ENCODE measurements around the gene P2RY13.

P2RY13 gene

GRCh38 chr3:151329363-151329762, at the start of gene P2RY13:
Gene P2RY13 (minus strand): TSS chr3:151329549. CDS start chr3:151329528, 21 bp downstream.
- H3K4me2 ChIP-seq, result no peak within 1 kb of the TSS
- no peak within 1 kb of the TSS for H2AFZ ChIP-seq (ENCODE audit: low read depth)

GRCh38 chr3:151377768-151378385, 48.5 kb upstream of the P2RY13 start:
- no peak overlapping the region for H3K9ac ChIP-seq
- no peaks in the 10 kb centered on the region for H3K79me2 ChIP-seq (ENCODE audit: insufficient read depth, low read depth)

More at GRCh38 chr3:151329363-151329762, at the start of gene P2RY13:
- Histone ChIP-seq H3K27me3 (ENCODE audit: insufficient read depth, low read depth) (no peaks in the 10 kb centered on the region), H3K36me3 (ENCODE audit: insufficient read depth) (no peaks in the 10 kb centered on the region), H3K27ac (no peak within 1 kb of the TSS), H3K79me2 (ENCODE audit: insufficient read depth, low read depth) (no peaks in the 10 kb centered on the region), H4K20me1 (ENCODE audit: insufficient read depth) (no peaks in the 10 kb centered on the region), H3K4me1 (ENCODE audit: low read depth, poor library complexity, severe bottlenecking) (no peaks in the 10 kb centered on the region), H3K9ac (no peak within 1 kb of the TSS), H3K4me3 (IDR thresholded peaks at IDR 0.05; ENCODE audit: insufficient read depth, low read depth, low read length) (no peak within 1 kb of the TSS)
- TF ChIP-seq CTCF (conservative IDR thresholded peaks at IDR 0.05; ENCODE audit: low read depth, low read length), result no peak

GRCh38 chr3:151372063-151372820, 42.9 kb upstream of the P2RY13 start:
- Histone ChIP-seq H3K9ac (no peak overlapping the region), H3K4me1 (ENCODE audit: low read depth, poor library complexity, severe bottlenecking) (no peaks in the 10 kb centered on the region), H3K27ac (no peak overlapping the region), H3K36me3 (ENCODE audit: insufficient read depth) (no peaks in the 10 kb centered on the region), H3K79me2 (ENCODE audit: insufficient read depth, low read depth) (no peaks in the 10 kb centered on the region), H3K27me3 (ENCODE audit: insufficient read depth, low read depth) (no peaks in the 10 kb centered on the region), H2AFZ (ENCODE audit: low read depth) (no peak overlapping the region), H4K20me1 (ENCODE audit: insufficient read depth) (no peaks in the 10 kb centered on the region), H3K4me3 (IDR thresholded peaks at IDR 0.05; ENCODE audit: insufficient read depth, low read depth, low read length) (no peak overlapping the region), H3K4me2 (no peak overlapping the region)
- no peak for TF ChIP-seq CTCF (conservative IDR thresholded peaks at IDR 0.05; ENCODE audit: low read depth, low read length)

More at GRCh38 chr3:151377768-151378385, 48.5 kb upstream of the P2RY13 start:
- TF ChIP-seq CTCF (conservative IDR thresholded peaks at IDR 0.05; ENCODE audit: low read depth, low read length), result no peak
- Histone ChIP-seq H3K4me3 (IDR thresholded peaks at IDR 0.05; ENCODE audit: insufficient read depth, low read depth, low read length) (no peak overlapping the region), H3K4me2 (no peak overlapping the region), H3K27me3 (ENCODE audit: insufficient read depth, low read depth) (no peaks in the 10 kb centered on the region), H4K20me1 (ENCODE audit: insufficient read depth) (no peaks in the 10 kb centered on the region), H3K36me3 (ENCODE audit: insufficient read depth) (no peaks in the 10 kb centered on the region), H3K4me1 (ENCODE audit: low read depth, poor library complexity, severe bottlenecking) (no peaks in the 10 kb centered on the region), H2AFZ (ENCODE audit: low read depth) (no peak overlapping the region), H3K27ac (no peak overlapping the region)

- Histone ChIP-seq H3K79me2 (ENCODE audit: insufficient read depth, low read depth) (no peaks in the 10 kb centered on the region), H2AFZ (ENCODE audit: low read depth) (no peak overlapping the region), H3K4me1 (ENCODE audit: low read depth, poor library complexity, severe bottlenecking) (no peaks in the 10 kb centered on the region), H3K4me2 (no peak overlapping the region), H3K27ac (no peak overlapping the region), H4K20me1 (ENCODE audit: insufficient read depth) (no peaks in the 10 kb centered on the region), H3K36me3 (ENCODE audit: insufficient read depth) (no peaks in the 10 kb centered on the region), H3K9ac (no peak overlapping the region), H3K4me3 (IDR thresholded peaks at IDR 0.05; ENCODE audit: insufficient read depth, low read depth, low read length) (no peak overlapping the region), H3K27me3 (ENCODE audit: insufficient read depth, low read depth) (no peaks in the 10 kb centered on the region)
- TF ChIP-seq CTCF (conservative IDR thresholded peaks at IDR 0.05; ENCODE audit: low read depth, low read length), result no peak
These were observed 42.2 kb upstream of the P2RY13 start for GRCh38 chr3:151371526-151371925.

All from KMS-11 (cell line).